Suprapubic skin (tissue), 4 donors: ENCODE results near the gene SAMD15. TPM values are rescaled to one million over a fixed set of nuclear protein-coding genes. Genes with fewer than 3 reads are reported as not detected.

ENCODE experiments used
- DNase-seq, 2 donors: peaks; one replicate each; pipeline ENCODE4 v3.0.0-alpha.2; 2019; ENCODE audit warnings: low spot score in 2 of 2
- H3K27ac ChIP-seq: fragments of 200-600 bp; sonication (generic); one replicate; pipeline ENCODE4 v1.5.1; 2019
- H3K27me3 ChIP-seq: fragments of 200-600 bp; sonication (generic); one replicate; pipeline ENCODE4 v1.5.1; 2019
- H3K36me3 ChIP-seq: fragments of 200-600 bp; sonication (generic); one replicate; pipeline ENCODE4 v1.5.1; 2019
- H3K4me1 ChIP-seq: fragments of 200-600 bp; sonication (generic); one replicate; pipeline ENCODE4 v1.5.1; 2019
- H3K4me3 ChIP-seq: fragments of 200-600 bp; sonication (generic); one replicate; pipeline ENCODE4 v1.5.1; 2019; ENCODE audit warnings: mild to moderate bottlenecking
- H3K9me3 ChIP-seq: fragments of 200-600 bp; sonication (generic); one replicate; pipeline ENCODE4 v1.5.1; 2019
- EP300 ChIP-seq: sonication (generic); formaldehyde crosslinking; IDR thresholded peaks from one replicate; pipeline ENCODE4 v1.6.1; 2017; ENCODE audit warnings: antibody characterized with exemption
- POLR2A ChIP-seq, 2 donors: fragments of 450-650 bp; IDR thresholded peaks; one replicate each; pipeline ENCODE4 v1.6.1; 2017; ENCODE audit warnings: antibody characterized with exemption in 2 of 2, mild to moderate bottlenecking in 2 of 2, moderate library complexity in 2 of 2
- POLR2AphosphoS5 ChIP-seq, 3 donors: sonication (generic); formaldehyde crosslinking; IDR thresholded peaks; one replicate each; pipeline ENCODE4 v1.6.1; 2017; ENCODE audit warnings: antibody characterized with exemption in 3 of 3
- WGBS: methylation state at CpG from one replicate; pipeline ENCODE4 v1.1.5; 2018; 5-methylcytosine and 5-hydroxymethylcytosine counted together
- total RNA-seq, 4 donors: library from RNA; depleted of rRNA; stranded (reverse); fragments of >200 nt; gene quantifications; one replicate each; pipeline ENCODE4 v1.1.0, GENCODE V29; 2016
- TF ChIP-seq, protein P1 (sequence below), 2 donors: fragments of 200-600 bp in 1 of 2; fragments of 450-650 bp in 1 of 2; sonication (generic) in 1 of 2; IDR thresholded peaks; one replicate each; pipeline ENCODE4 v1.5.1; 2016 to 2019; ENCODE audit warnings: antibody characterized with exemption in 2 of 2, mild to moderate bottlenecking in 1 of 2, moderate library complexity in 1 of 2

Gene SAMD15
- total RNA-seq, 4 donors from 2014 or later: 0.93 TPM; not detected in 3

DNA sequence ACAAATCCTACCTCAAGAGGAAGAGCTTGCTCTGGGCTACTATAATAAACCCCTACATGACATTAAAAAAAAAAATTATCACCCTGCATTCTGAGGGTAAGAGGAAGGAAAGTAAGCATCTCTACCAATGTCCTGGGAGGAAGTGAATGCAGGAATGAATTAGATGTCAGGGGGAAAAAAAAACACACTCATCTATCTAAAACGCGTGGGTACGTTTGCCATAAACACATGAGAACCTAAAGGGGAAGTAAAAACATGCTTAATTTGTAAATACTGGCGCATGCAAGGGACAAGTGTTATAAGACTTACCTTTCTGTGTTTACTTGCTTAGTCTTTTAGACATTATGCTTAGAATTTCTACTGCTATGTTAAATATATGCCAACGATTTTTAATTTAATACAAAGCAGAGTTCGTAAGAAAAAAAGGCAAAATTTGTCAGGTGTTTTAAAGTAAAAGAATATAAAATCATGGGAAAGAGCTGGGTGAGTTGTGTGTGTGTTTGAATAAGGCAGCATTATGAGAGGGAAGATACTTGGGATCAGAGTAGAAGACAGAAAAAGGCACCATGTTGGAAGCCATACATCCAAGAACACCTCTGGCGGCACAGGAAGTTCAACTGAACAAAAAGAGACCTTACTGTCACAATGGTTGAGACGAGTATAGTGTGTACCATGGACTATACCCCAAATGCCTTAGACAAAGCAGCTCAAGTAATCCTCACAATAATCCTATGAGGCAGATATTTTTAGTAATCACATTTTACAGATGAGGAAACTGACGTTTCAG lies 1.8 kb upstream of the SAMD15 start:
- Histone ChIP-seq H3K9me3 (no peaks in the 10 kb centered on the region), H3K4me3 (peak overlapping the region; percentile 67), H3K36me3 (no peaks in the 10 kb centered on the region), H3K27me3 (no peaks in the 10 kb centered on the region), H3K27ac (no peak overlapping the region), H3K4me1 (peaks cover 16% of the 10 kb centered on the region)
- DNase-seq: no peak
- TF ChIP-seq POLR2AphosphoS5 (IDR thresholded peaks at IDR 0.05) (no peak), EP300 (no peak), POLR2A (IDR thresholded peaks at IDR 0.05) (no peak)
- TF ChIP-seq, protein P1, sequence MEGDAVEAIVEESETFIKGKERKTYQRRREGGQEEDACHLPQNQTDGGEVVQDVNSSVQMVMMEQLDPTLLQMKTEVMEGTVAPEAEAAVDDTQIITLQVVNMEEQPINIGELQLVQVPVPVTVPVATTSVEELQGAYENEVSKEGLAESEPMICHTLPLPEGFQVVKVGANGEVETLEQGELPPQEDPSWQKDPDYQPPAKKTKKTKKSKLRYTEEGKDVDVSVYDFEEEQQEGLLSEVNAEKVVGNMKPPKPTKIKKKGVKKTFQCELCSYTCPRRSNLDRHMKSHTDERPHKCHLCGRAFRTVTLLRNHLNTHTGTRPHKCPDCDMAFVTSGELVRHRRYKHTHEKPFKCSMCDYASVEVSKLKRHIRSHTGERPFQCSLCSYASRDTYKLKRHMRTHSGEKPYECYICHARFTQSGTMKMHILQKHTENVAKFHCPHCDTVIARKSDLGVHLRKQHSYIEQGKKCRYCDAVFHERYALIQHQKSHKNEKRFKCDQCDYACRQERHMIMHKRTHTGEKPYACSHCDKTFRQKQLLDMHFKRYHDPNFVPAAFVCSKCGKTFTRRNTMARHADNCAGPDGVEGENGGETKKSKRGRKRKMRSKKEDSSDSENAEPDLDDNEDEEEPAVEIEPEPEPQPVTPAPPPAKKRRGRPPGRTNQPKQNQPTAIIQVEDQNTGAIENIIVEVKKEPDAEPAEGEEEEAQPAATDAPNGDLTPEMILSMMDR (IDR thresholded peaks at IDR 0.05): no peak
- WGBS: 82% methylated on average over 9 of the region's 9 CpGs

DNA sequence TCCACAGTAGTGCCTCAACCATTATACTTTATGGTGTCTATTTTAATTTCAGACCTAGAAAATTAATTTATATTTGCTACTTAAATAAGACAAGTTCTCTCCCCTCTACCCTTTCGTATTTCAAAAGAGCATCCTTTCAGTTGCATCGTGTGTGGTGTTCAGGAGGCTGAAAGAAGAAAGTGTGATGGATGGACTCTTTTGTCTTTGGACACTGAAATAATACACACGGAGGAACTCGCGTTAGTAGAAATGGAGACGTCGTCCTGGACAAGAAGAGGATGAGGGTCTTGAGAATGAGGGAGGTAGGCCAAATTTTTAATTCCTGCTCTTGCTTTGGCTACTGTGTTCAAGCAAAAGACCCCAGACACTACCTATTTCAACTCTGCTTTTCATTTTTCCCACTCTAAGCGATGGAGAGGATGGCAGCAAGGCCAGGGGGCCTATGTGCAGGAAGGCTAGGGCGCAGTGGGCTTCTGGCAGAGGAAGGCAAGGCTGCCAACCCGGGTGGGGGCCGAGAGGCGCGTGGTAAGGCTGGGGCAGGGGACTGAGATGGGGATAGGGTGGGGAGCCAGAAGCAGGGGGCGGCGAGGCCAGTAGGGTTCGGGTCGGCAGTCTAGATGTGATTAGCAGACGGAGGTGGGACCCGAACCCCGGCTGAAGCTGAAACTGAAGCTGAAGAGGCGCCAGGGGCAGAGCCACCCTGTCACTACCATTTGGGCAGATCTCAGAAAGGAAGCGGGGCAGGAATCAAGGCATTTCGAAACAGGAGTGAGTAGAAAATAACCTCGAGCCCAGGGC lies 1.0 kb upstream of the SAMD15 start:
- WGBS: 13% methylated on average over 24 of the region's 24 CpGs
- peak in 1 of 2 donors; percentile 56 for DNase-seq
- H3K36me3 ChIP-seq: no peaks in the 10 kb centered on the region
- no peaks in the 10 kb centered on the region for H3K27me3 ChIP-seq
- peaks cover 16% of the 10 kb centered on the region for H3K4me1 ChIP-seq
- TF ChIP-seq POLR2AphosphoS5 (IDR thresholded peaks at IDR 0.05) (no peak), POLR2A (IDR thresholded peaks at IDR 0.05) (no peak)
- no peaks in the 10 kb centered on the region for H3K9me3 ChIP-seq
- H3K27ac ChIP-seq: peak overlapping the region; percentile 75
- H3K4me3 ChIP-seq: peak overlapping the region; percentile 67

DNA sequence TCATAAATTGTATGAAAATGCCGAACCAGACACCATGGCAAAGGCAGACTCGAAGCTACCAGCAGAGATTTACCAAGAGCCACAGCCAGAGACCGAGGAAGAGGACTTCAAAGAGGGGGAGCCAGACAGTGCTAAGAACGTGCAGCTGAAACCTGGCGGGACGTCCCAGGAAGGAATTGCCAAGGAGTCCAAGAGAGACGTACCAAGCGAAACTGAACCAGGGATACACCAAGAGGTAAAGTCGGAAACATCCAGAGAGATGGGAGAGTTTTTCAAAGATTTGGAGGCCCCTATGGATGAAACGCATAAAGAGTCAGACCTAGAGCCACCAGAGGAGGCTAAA lies 294 bp downstream of the SAMD15 start:
- Histone ChIP-seq H3K4me3 (peak overlapping the region; percentile 67), H3K27ac (no peak overlapping the region), H3K36me3 (no peaks in the 10 kb centered on the region), H3K4me1 (peaks cover 16% of the 10 kb centered on the region), H3K27me3 (no peaks in the 10 kb centered on the region), H3K9me3 (no peaks in the 10 kb centered on the region)
- DNase-seq: no peak
- WGBS: 13% methylated on average over 10 of the region's 10 CpGs
- TF ChIP-seq, protein P1 (IDR thresholded peaks at IDR 0.05): no peak
- no peak for TF ChIP-seq EP300
- TF ChIP-seq POLR2AphosphoS5 (IDR thresholded peaks at IDR 0.05): no peak
- no peak for TF ChIP-seq POLR2A (IDR thresholded peaks at IDR 0.05)

DNA sequence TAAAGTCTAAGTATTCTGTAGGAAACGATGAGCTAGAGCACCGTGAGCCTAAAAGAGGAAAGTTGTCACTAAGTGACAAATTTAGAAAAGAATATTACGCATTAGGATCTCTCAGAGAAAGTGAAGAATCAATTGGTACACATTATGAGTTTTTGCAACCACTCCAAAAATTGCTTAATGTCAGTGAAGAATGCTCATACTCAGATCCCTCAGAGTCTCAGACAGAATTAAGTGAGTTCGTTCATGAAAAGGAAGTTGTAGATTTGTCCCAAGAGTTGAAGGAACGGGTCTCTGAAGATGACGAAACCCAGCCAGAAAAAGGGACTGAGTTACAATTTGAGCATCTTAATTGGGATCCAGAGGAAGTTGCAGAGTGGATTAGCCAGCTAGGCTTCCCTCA lies 1.5 kb downstream of the SAMD15 start:
- TF ChIP-seq, protein P1 (IDR thresholded peaks at IDR 0.05): no peak
- no peak for TF ChIP-seq POLR2A (IDR thresholded peaks at IDR 0.05)
- no peak for TF ChIP-seq POLR2AphosphoS5 (IDR thresholded peaks at IDR 0.05)
- no peak for TF ChIP-seq EP300
- DNase-seq: no peak
- 98% methylated on average over 6 of the region's 6 CpGs for WGBS
- no peak overlapping the region for H3K27ac ChIP-seq
- peaks cover 16% of the 10 kb centered on the region for H3K4me1 ChIP-seq
- no peaks in the 10 kb centered on the region for H3K36me3 ChIP-seq
- H3K27me3 ChIP-seq: no peaks in the 10 kb centered on the region
- H3K9me3 ChIP-seq: no peaks in the 10 kb centered on the region
- no peak overlapping the region for H3K4me3 ChIP-seq

DNA sequence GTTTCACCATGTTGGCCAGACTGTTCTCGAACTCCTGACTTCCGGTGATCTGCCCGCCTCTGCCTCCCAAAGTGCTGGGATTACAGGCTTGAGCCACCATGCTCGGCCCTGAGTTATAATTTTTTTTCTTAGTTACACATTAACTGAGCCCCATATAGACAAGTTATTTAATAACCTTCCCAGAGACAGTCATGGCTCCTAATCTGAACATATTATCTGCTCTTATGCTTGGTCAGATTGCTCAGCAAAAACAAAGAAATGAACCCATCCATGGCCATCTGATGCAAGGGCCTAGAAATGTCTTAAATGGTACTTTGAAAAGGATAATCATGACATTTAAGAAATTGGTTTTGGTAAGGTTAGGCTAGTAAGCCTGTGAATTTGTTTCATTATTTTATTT lies 13.0 kb downstream of the SAMD15 start:
- Histone ChIP-seq H3K9me3 (no peaks in the 10 kb centered on the region), H3K4me1 (no peaks in the 10 kb centered on the region), H3K36me3 (no peaks in the 10 kb centered on the region), H3K27ac (no peak overlapping the region), H3K4me3 (no peak overlapping the region), H3K27me3 (no peaks in the 10 kb centered on the region)
- TF ChIP-seq, protein P1 (IDR thresholded peaks at IDR 0.05): no peak
- TF ChIP-seq EP300: no peak
- TF ChIP-seq POLR2AphosphoS5 (IDR thresholded peaks at IDR 0.05): no peak
- TF ChIP-seq POLR2A (IDR thresholded peaks at IDR 0.05): no peak
- 91% methylated on average over 4 of the region's 4 CpGs for WGBS
- DNase-seq: no peak
